Measurements from ENCODE around the gene RAI1.

- TF ChIP-seq CTCF (IDR thresholded peaks at IDR 0.05) = no peak
- TF ChIP-seq POLR2A (IDR thresholded peaks at IDR 0.05) = no peak
These were observed 1.5 kb upstream of the RAI1 start for GRCh38 chr17:17679748-17680147.

Measured in lower leg skin (tissue), 3 donors.